ENCODE results near the gene VIPR2.
"Not testable (repeated sequence)": the region's sequence is repeated elsewhere in the genome, so short reads cannot be mapped to it uniquely, and the experiment has no call there.

Gene VIPR2

DNA sequence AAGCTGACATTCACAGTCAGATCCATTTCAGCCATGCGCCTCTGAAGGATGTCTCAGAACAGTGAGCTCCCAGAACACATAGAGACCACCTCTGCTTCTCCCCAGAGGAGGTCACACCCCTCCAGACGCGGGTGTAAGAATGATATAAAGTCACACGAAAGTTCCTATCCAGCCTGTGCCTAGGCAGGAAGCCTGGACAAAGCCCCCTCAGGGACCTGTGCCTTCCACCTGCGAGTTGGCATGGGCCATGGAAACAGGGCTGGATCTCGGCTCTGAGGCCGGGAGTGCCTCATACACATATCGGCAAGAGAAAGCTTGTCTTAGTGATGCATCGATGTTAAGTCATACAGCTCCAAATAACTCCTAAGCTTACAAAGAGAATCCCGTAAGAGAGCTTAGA, 5.0 kb downstream of the VIPR2 start:
- no peak for TF ChIP-seq POLR2A (IDR thresholded peaks at IDR 0.05; ENCODE audit: low read depth, low read length)
- DNase-seq (ENCODE audit: insufficient read length, low spot score) (no peak), FAIRE-seq (no peak)

DNA sequence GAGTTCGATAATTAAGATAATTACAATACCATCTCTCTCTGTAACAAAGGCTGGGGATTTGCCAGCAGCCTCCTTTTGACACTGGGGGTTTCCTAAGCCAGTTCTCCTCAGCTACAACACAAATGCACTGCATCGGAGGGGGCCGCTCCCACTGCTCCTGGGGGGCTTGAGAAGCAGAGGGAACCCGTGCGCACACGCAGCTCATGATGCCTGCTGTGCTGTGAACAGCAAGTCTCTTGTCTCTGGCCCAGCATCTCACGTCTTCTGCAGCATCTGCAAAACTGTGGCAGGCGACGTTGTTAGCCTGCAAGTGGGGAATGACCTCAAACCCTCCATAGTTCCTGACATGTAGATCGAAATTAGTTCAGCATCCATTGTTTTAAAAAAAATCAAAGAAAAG, 5.5 kb downstream of the VIPR2 start:
- FAIRE-seq (no peak), DNase-seq (ENCODE audit: insufficient read length, low spot score) (no peak)
- no peak for TF ChIP-seq POLR2A (IDR thresholded peaks at IDR 0.05; ENCODE audit: low read depth, low read length)

GRCh38 chr7:159138508-159138907, 6.2 kb downstream of the VIPR2 start:
- no peak for TF ChIP-seq POLR2A (IDR thresholded peaks at IDR 0.05; ENCODE audit: low read depth, low read length)
- DNase-seq (ENCODE audit: insufficient read length, low spot score): no peak
- FAIRE-seq: no peak

- DNase-seq (ENCODE audit: insufficient read length, low spot score) (no peak), FAIRE-seq (no peak)
- no peak for TF ChIP-seq POLR2A (IDR thresholded peaks at IDR 0.05; ENCODE audit: low read depth, low read length)
These were observed 6.8 kb downstream of the VIPR2 start for GRCh38 chr7:159137906-159138305.

- DNase-seq (ENCODE audit: insufficient read length, low spot score): no peak
- no peak for FAIRE-seq
These were observed 7.8 kb downstream of the VIPR2 start for GRCh38 chr7:159136846-159137245.

DNA sequence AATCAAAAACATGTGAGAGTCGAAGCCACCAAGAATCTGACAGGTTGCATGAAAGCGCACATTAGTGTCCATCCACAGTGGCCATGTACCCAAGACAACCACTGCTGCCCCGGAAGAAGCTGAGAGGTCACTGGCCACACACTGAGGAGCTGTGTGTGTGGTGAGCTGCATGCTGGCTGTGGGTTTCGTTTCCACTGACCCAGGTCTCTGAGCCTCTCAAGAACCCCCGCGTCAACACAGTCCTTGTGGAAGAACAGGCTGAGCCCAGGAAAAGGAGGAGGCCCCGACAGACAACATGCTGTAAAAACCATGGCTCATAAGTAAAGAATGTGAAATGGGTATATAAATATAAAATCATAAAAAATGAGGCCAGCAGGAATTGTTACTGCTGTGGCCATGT, 8.2 kb downstream of the VIPR2 start:
- TF ChIP-seq POLR2A (IDR thresholded peaks at IDR 0.05; ENCODE audit: low read depth, low read length): no peak
- FAIRE-seq: no peak

More at GRCh38 chr7:159136846-159137245, 7.8 kb downstream of the VIPR2 start:
- no peak for TF ChIP-seq POLR2A (IDR thresholded peaks at IDR 0.05; ENCODE audit: low read depth, low read length)

GRCh38 chr7:159136013-159136412, 8.7 kb downstream of the VIPR2 start:
- FAIRE-seq (no peak), DNase-seq (ENCODE audit: insufficient read length, low spot score) (no peak)
- TF ChIP-seq POLR2A (IDR thresholded peaks at IDR 0.05; ENCODE audit: low read depth, low read length): no peak

More for the DNA sequence above, 8.2 kb downstream of the VIPR2 start:
- no peak for DNase-seq (ENCODE audit: insufficient read length, low spot score)

DNA sequence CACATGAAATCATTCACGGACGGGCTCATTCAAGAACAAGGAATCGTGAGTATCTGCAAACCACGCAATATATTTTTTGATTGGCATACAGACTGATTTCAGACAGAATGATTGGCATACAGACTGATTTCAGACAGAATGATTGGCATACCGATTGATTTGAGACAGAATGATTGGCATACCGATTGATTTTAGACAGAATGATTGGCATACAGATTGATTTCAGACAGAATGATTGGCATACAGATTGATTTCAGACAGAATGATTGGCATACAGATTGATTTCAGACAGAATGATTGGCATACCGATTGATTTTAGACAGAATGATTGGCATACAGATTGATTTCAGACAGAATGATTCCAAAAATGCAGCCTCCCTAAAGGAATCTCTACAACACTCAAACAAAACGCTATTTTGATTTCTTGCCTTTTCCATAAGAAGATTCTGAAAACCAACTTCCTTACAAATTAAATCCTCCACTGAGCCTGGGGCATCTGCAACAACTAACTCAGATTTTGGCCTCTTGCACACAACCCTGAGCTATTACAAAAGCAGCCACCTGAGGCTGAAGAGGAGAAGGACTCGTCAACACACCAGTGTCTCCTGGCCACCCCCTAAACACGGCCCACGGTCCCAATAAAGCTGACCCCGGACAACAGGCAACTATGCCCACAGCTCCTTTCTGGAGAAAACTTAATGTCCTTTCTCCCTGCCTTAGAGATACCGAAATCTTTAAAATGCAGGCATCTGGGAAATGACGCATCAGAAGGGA, 11.8 kb downstream of the VIPR2 start:
- DNase-seq (ENCODE audit: insufficient read length, low spot score); FAIRE-seq: not testable (repeated sequence)

- no peak for TF ChIP-seq POLR2A (IDR thresholded peaks at IDR 0.05; ENCODE audit: low read depth, low read length)
- DNase-seq (ENCODE audit: insufficient read length, low spot score): no peak
- FAIRE-seq: no peak
These were observed 13.8 kb downstream of the VIPR2 start for GRCh38 chr7:159130820-159131219.

DNA sequence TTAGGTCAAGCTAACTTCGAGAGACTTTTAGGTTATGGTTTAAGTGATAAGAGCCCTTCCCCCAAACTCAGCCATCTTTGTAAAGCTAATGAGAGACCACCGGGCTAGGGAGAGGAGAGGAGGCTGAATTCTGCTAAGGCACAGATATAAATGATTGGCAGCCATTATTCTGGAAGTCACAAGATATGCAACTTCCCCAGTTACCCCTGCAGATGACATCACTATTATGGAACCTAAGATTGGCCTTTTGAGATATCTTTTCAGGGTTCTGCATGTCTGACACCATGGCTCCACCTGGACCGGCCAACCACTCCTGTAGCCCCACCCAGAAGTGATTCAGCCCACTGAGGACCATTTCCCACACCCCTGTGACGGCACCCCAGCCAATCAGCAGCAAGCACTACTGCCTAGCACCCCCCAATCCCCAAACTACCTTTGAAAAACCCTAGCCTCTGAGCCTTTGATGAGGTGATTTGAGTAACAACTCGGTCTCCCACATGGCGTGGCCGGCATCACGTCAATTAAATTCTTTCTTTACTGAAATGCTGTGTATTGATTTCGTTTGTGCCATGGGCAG, 14.4 kb downstream of the VIPR2 start:
- FAIRE-seq: no peak
- TF ChIP-seq POLR2A (IDR thresholded peaks at IDR 0.05; ENCODE audit: low read depth, low read length): no peak

DNA sequence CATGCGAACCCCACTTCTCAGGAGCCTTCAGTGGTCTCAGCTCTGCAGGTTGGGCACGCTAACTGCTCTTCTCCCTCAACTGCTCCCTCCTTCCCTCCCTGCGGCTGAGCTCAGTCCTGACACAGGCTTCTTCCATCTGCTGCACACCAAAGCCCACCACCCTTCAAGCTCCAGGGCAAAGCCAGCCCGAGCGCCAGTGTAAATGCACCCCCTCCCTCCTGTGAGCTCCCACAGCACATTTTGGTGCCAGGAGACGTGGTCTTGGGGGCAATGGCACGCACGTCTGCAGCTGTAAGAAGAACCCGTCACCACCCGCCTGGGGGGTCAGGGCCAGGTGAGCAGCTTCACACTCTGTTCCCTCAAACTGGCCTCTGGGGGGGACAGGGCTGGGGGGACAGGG, 15.9 kb downstream of the VIPR2 start:
- no peak for DNase-seq (ENCODE audit: insufficient read length, low spot score)
- no peak for FAIRE-seq
- no peak for TF ChIP-seq POLR2A (IDR thresholded peaks at IDR 0.05; ENCODE audit: low read depth, low read length)

More for the DNA sequence above, 14.4 kb downstream of the VIPR2 start:
- no peak for DNase-seq (ENCODE audit: insufficient read length, low spot score)

GRCh38 chr7:159127691-159128642, 16.7 kb downstream of the VIPR2 start:
- no peak for FAIRE-seq
- no peak for DNase-seq (ENCODE audit: insufficient read length, low spot score)
- TF ChIP-seq POLR2A (IDR thresholded peaks at IDR 0.05; ENCODE audit: low read depth, low read length): no peak

GRCh38 chr7:159126311-159127260, 18.1 kb downstream of the VIPR2 start:
- DNase-seq (ENCODE audit: insufficient read length, low spot score): no peak
- TF ChIP-seq POLR2A (IDR thresholded peaks at IDR 0.05; ENCODE audit: low read depth, low read length): no peak
- FAIRE-seq: no peak
